ENCODE data around the gene CLASP1. TPM values are rescaled to one million over a fixed set of nuclear protein-coding genes. Genes with fewer than 3 reads are reported as not detected.
"Not testable (repeated sequence)": the region's sequence is repeated elsewhere in the genome, so short reads cannot be mapped to it uniquely, and the experiment has no call there.

The CLASP1 gene
- total RNA-seq, 1 experiment from 2014 or later: 33.6 TPM

DNA sequence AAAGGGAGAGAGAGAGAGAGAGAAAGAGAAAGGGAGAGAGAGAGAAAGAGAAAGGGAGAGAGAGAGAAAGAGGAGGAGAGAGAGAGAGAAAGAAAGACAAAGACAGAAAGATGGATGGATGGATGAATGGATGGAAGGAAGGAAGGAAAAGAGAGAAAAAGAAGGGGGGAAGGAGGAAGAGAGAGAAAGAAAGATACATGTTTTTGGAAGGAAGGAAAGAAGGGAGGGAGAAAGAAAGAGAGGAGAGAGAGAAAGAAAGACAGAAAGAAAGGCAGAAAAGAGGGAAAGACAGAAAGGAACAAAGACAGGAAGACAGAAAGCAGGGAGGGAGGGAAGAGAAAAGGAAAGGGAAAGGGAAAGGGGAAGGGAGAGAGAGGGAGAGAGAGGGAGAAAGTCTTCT is 67.0 kb downstream of the CLASP1 start:
- DNase-seq (ENCODE audit: low spot score): no peak

DNA sequence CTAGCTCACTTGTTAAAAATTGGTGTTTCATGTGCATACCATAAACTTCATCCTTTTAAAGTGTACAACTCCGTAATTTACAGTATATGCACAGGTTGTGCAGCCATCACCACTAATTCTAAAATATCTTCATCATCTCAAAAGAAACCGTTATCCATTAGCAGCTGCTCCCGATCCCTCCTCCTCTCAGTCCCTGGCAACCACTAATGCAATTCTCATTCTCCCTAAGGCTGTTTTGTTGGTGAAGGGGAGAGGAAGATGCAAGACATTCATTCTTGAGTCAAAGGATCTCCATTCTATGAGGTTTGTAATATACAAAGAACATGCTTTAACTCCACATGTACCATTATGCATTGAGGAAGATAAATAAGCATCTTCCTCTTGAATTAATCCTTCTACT is 70.0 kb downstream of the CLASP1 start:
- no peak for DNase-seq (ENCODE audit: low spot score)

DNA sequence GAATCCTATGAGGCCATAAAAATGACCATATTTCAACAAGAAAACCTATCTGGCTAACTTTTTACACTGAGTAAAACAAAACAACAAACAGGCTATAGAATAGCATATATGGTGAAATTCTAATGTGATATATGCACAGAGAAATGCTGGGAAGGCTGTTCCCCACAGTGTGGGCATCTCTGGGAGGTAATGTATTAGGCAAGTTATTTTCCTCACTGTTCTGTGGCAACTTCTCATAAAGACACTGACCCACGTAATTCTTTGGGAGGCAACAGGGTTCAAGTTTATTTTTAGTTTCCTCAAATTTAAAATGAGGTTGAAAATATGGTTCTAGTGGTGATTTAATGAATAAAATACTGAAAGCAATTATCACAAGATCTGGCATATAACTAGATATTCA is 71.9 kb downstream of the CLASP1 start:
- no peak for DNase-seq (ENCODE audit: low spot score)

DNA sequence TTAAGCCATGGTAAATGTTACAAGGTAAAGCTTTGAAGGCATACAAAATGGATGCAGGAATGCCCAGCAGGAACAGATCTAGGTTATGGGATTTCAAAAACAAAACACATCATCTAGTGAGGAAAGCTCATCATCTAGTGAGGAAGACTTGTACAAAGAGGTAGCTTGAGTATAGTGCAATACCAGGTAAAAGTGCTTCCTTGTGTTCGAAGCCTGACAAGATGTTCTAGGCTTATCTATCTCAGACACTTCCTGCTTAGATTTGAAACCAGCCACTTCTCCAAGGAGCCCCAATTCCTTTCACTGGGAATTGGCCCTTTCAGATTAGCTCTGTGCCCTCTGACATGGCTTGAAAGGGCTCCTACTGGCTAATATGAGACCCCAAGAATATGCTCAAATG is 73.0 kb downstream of the CLASP1 start:
- DNase-seq (ENCODE audit: low spot score): no peak

DNA sequence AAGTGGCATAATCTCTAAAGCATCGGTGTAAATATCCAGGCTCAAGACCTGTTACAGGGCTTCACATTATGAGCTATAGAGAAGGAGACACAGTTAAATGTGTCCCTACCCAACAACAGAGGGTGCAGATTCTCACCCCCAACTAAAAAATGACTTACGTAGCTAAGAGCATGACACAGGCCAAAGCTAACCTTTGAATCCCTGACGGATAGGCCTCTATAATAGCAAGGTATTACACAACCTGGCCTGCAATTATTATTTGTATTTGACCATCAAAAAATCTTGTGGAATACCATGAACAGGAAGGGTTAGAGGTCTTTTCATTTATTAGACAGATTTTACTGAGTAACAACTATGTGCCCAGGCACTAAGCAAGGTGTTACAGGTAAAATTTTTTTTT is 73.5 kb downstream of the CLASP1 start:
- DNase-seq (ENCODE audit: low spot score): no peak

DNA sequence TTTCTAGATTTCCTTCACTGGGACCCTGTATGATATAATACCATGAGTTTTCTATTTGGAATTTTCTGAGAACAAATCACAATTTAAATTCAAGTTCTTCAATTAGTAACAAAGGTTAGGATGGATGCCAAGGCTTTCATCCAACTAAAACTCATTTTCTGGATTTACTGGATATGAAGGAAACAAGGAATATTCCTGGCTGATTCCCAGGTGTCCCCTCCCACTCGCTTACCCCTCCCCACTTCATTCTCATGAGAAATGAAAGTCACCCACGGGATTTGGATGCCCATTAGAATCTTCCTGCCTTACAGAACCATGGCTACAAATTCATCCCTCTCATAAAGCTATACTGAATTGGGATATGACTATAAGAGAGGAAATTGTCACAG is 78.6 kb downstream of the CLASP1 start:
- no peak for DNase-seq (ENCODE audit: low spot score)

DNA sequence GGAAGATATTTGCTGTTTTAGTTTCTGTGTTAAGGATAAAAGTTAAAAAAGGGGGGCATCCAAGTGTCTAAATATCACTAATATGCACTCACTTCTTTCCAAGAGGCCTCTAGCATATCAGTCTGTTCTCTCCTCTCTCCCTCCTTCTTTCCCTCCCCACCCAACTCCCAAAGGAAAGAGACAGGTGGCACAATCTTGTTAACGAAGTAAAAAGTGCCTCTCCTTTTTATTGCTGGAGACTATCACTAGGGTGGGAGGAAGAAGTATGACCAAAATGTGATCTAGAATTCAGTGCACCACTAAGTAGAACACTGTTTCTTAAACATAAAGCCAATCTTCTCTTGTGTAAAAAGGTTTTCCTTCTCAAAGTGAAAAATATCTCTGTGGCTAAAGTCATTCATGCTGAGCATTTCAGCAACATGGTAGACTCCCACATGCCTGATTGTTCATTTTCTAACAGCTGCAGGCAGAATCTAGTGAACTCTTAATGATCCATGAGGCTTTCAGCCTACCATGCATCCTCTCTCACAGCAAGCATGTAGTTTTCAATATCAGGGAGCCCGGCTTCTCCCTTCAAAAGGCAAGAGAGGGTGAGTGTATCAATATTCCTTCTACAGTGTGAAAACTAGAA is 79.1 kb downstream of the CLASP1 start:
- DNase-seq (ENCODE audit: low spot score): no peak

DNA sequence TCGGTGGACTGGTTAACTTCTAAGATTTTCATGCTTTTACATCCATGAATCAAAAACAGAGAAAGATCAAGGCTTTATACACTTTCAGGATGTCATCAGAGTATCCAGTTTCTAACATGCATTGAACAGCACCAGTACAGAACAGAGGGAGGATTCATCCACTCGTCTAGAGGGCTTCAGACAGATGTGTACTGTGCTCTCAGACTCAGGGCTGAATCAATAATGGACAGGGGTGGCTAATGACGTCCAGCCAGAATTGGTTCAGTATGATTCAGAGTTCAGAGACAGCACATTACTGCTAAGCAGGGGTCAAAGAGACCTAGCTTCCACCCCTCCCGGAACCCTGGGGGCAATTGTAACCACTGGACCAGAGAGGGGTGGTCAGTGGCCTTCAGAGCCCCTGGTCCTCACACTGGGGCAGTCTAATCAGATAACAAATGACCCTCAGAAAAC is 81.3 kb downstream of the CLASP1 start:
- DNase-seq (ENCODE audit: low spot score): no peak

DNA sequence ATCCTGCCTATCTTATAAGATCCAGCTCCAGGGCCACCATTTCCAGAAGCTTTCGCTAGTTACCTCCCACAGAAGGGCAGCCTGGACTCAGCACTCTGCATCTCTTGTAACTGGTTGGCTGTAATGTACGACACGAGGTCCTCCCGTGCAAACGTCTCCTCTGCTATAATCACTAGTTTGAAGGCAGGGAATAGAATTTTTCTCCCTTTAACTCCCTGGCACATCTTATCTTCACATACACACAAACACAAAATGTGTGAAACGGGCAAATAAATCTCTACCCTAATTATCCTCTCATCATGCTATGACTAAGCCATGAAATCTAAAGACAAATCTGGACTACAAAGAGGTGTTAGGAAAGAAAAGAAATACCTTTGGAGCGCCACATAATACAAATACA is 81.8 kb downstream of the CLASP1 start:
- DNase-seq (ENCODE audit: low spot score): no peak

DNA sequence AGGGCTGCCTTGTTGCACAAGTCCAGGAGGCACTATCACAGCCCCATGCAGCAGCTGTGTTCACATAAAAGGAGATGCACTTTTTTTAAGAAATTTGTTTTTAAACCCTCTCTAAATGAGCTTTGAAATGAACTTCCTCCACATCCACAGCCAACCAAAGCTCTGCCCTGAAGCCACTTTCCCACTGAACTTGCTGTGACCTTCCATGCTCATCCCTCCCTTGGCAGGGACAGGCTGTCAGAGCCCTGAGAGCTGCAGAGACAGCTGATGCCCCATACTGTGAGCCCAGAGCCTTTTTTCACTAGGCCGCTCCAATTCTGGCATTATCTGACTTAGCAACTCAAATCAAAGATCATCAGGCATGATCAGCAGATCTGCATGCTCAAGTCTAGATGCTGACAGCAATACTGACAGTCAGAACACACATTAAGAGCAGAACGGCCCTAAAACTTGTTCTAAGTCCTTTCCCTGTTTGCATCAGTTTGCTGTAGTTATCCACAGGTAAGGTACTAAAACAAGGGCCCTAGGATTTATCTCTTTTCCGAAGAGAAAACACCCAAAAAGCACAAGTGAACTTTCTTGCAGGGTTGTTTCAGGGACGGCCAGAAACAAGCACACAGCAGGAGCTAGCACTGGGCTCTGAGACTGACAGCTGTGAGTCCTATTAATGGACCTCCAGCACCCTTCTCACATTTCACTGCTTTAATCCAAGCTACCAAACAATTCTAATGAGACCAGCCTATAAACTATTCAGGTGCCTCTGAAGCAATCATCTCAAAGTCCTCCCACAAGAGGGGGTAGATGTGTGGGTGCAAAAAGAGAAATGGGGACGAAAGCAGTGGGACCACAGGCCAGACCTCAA is 83.6 kb downstream of the CLASP1 start:
- no peak for DNase-seq (ENCODE audit: low spot score)

DNA sequence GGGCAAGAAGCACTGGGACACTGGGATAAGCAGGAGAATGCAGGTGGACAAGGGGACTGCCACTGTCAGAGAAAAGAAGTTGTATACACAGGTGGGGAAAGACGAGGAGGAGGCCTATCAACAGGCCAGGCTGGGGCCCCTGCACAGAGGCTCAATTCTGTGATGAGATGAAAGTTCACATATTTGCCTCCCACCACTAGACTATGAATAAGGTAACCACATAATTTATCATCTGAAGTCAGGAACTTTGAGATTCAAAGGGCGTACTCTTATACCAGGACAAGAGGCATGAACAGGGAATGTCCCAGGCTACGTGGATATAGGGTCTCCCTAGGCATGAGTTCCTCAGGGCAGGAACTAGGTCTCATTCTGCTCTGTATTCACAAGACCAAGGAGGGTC is 84.4 kb downstream of the CLASP1 start:
- DNase-seq (ENCODE audit: low spot score): no peak

DNA sequence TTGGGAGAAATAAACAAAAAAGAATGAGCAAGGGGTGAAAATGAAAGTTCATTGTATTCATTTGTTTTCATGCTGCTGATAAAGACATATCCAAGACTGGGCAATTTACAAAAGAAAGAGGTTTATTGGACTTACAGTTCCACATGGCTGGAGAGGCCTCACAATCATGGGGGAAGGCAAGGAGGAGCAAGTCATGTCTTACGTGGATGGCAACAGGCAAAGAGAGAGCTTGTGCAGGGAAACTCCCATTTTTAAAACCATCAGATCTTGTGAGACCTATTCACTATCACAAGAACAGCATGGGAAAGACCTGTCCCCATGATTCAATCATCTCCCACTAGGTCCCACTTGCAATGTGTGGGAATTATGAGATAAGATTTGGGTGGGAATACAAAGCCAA is 85.5 kb downstream of the CLASP1 start:
- DNase-seq (ENCODE audit: low spot score): not testable (repeated sequence)

DNA sequence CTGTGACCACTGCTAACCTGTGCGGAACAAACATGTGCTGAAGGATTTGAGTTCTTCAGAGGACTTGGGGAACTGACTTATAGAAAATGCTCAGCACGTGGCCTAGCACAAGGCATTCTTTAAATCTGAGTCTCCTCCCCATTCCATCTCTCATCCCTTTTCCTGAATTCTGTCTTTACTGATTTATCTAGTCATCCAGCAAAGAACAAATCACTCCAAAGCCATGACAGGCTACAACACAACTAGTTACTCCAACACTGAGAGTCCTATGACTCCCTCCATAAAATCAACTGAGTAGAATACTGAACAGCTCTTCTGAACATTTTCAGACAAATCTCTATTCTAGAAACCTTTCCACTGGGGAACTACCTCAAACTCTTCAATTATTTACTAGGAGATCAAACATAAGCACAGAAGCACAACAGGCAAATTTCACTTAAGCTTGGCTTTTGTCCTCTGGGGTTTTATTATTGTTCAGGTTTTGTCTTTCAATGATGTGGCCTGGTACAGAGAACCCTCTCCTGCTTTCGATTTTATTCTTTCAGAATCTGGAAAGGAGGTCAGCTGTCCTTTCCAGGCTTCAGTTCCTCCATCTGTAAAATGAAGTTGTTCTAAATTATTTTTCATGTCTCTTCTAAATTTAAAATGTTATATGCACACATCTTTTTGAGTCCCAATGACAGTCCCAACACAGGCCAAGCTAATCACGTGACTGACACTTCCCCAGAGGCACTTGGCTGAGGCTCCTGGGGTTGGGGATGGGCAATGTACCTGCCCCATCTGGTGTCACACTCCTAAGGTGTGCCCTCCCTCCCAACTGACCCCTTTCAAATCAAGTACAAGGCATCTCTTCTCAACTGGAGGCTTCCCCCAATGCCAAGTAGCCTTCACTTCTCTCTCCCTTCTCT is 86.7 kb downstream of the CLASP1 start:
- no peak for DNase-seq (ENCODE audit: low spot score)

DNA sequence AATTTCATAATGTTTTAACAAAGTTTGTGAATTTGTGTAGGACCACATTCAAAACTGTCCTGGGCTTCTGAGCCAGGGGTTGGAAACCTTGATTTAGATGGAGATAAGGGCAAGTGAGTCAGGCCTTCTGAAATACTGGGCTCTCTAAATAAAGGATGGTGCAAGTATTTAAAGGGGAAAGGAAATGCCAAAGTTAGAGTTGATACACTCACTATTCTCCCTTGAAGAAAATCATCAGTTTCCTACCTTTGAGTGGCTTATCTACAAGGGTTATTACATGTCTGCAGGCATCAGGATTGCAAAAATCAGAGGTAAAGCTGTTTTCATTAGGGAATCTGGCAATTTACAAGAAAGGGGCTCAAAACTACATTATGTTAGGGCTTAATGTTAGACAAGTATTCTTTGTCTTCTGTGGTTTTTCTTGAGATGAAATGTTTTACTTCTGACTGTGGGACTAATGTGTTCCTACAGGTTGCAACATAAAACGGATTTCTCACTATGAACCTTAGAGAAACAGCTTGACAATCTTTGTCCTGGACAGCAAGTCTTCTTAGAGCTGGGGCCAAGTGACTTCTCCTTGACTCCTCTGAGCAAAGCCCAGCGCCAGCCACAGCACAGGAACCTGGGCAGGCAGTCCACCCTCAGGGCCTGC is 87.5 kb downstream of the CLASP1 start:
- peak; percentile 11 for DNase-seq (ENCODE audit: low spot score)

DNA sequence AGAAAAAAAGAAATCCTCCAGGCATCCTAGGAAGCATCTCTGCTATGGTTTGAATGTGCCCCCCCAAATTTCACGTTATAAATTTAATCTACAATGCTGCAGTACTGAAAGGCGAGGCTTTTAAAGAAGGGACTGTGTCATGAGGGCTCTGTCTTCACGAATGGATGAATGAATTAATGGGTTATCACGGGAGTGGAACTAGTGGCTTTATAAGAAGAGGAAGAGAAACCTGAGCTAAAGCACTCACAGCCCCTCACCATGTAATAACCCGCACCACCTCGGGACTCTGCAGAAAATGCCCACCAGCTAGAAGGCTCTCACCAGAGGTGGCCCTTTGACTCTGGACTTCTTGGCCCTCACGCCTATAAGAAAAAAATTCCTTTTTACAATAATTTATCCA is 90.9 kb downstream of the CLASP1 start:
- no peak for DNase-seq (ENCODE audit: low spot score)

DNA sequence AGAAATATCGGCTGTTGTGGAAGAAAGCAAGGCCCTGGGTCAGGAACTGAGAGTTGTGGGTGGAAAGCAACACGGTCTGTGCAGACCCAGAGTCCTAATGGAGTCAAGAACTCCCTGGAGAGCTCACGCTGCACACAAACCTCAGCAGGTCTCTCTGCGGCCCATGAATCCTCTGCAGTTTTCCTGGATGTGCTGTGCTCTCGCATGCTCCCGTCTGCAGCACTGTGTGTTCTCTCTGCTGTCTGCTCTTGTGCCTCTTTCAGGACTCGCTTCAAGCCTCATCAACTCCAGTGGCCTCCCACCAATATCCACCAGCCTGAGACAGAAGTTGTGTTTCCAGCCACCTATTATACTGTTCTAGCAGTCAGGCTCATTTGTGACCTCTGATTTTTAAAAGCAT is 94.3 kb downstream of the CLASP1 start:
- DNase-seq (ENCODE audit: low spot score): no peak

DNA sequence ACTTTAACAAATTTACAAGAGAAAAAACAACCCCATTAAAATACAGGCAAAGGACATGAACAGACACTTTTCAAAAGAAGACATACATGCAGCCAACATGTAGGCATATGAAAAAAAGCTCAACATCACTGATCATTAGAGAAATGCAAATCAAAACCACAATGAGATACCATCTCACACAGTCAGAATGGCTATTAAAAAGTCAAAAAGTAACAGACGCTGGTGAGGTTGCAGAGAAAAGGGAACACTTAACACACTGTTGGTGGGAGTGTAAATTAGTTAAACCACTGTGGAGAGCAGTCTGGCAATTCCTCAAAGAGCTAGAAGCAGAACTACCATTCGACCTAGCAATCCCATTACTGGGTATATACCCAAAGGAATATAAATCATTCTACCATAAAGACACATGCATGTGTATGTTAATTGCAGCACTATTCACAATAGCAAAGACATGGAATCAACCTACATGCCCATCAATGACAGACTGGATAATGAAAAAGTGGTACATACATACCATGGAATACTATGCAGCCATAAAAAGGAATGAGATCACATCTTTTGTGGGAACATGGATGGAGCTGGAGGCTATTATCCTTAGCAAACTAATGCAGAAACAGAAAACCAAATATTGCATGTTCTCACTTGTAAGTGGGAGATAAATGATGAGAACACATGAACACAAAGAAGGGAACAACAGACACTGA is 96.6 kb downstream of the CLASP1 start:
- DNase-seq (ENCODE audit: low spot score): not testable (repeated sequence)

DNA sequence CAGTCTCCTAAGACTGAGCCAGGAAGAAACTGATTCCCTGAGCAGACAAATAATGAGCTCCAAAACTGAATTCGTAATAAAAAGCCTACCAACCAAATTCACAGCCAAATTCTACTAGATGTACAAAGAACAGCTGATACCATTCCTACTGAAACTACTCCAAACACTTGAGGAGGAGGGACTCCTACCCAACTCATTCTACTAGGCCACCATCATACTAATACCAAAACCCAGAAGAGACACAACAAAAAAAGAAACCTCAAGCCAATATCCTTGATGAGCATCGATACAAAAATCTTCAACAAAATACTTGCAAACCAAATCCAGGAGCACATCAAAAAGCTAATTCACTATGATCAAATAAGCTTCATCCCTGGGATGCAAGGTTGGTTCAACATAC is 98.6 kb downstream of the CLASP1 start:
- DNase-seq (ENCODE audit: low spot score): no peak

DNA sequence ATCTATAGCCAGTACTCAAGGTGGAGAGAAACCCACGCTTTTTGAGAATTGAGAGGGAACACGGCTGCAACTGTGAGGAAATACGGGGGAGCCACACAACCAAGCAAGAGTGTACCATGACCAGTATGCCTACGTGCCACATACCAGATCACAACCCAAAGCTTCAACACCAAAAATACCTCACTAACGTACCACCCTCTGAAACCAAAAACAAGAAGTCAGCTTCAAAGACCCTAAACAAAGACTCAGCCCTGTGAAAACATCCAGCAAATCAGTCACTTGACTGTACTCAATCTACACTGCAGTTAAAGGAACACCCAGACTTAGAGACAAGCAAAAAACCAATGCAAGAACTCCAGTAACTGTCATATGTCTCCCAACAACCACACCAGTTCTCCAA is 101.6 kb downstream of the CLASP1 start:
- no peak for DNase-seq (ENCODE audit: low spot score)

DNA sequence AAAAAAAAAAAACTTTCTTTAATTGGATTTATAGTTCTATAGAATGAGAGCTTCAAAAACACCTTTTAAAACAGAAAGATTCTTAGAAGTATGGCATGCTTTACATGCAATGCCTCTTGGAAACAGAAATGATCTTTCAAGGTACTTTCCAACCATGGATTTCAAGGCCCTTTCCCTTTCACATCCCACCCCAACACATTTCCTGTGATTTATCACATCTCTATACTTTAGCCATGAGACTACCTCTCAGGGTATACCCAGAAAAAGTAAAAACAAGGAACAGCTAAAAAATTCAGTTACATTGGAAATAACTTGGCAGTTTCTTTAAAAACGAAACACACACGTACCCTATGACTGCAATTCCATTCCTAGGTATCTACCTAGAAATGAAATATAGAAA is 103.3 kb downstream of the CLASP1 start:
- no peak for DNase-seq (ENCODE audit: low spot score)

DNA sequence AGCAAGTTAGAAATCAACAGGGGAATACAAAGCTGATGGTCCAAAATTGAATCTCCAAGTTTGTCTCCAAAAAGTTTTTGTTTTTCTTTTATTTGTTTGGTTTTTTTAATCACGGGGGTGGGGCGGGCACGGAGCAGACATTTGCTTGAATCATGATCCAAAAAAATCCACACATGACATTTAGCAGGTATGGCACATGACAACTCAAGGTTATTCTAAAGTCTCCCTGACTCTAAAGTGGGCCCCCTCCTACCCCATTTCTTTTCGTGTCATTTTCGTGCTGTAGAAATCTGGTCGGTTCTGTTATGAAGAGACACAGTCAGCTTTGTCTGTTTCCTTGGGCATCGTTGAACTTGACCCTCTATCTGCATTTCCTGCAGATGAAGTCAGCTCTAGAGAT is 104.0 kb downstream of the CLASP1 start:
- DNase-seq (ENCODE audit: low spot score): no peak
